ENCODE results near the gene CRABP2.

DNA sequence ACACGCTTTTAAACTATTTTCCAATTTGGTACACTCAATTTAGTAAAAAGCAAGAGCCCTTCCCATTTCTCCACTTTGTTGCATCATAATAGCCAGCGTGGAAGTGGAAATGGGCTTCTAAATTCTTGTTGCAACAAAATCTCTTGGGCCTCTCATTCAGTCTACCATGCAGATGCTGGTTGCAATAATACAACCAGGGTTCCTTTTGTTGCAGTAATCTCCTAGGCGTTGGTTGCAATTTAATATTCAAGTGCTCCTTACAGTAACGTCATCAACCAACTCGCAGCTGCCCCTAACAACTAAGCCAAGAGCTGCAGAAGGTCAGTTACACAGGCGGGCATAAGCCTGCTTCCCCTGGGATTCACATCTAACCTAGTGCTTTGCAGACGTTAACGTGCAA lies 48.8 kb upstream of the CRABP2 start:
- TF ChIP-seq, protein P1, sequence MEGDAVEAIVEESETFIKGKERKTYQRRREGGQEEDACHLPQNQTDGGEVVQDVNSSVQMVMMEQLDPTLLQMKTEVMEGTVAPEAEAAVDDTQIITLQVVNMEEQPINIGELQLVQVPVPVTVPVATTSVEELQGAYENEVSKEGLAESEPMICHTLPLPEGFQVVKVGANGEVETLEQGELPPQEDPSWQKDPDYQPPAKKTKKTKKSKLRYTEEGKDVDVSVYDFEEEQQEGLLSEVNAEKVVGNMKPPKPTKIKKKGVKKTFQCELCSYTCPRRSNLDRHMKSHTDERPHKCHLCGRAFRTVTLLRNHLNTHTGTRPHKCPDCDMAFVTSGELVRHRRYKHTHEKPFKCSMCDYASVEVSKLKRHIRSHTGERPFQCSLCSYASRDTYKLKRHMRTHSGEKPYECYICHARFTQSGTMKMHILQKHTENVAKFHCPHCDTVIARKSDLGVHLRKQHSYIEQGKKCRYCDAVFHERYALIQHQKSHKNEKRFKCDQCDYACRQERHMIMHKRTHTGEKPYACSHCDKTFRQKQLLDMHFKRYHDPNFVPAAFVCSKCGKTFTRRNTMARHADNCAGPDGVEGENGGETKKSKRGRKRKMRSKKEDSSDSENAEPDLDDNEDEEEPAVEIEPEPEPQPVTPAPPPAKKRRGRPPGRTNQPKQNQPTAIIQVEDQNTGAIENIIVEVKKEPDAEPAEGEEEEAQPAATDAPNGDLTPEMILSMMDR (IDR thresholded peaks at IDR 0.05; ENCODE audit: low read length), result no peak
- TF ChIP-seq EZH2 (IDR thresholded peaks at IDR 0.05; ENCODE audit: borderline replicate concordance, low read length), result no peak
